ENCODE results near the gene PERM1. TPM values are rescaled to one million over a fixed set of nuclear protein-coding genes. Genes with fewer than 3 reads are reported as not detected.
A peak's percentile ranks its signal among the peaks of the same experiment; 100 is the strongest.

PERM1 gene
- total RNA-seq, 1 experiment from 2014 or later: 0.17 TPM

GRCh38 chr1:941015-941587 is 40.8 kb downstream of the PERM1 start:
- no peak for DNase-seq (ENCODE audit: low spot score)
- in situ Hi-C loops (cut with HindIII; ENCODE audit: low sequenced_read_pairs): no loop called here

- DNase-seq (ENCODE audit: low spot score): no peak
- in situ Hi-C loops (cut with HindIII; ENCODE audit: low sequenced_read_pairs): no loop called here
Measured at GRCh38 chr1:940107-941014, 41.5 kb downstream of the PERM1 start.

GRCh38 chr1:939511-940106 is 42.3 kb downstream of the PERM1 start:
- no peak for DNase-seq (ENCODE audit: low spot score)
- in situ Hi-C loops (cut with HindIII; ENCODE audit: low sequenced_read_pairs): no loop called here

GRCh38 chr1:938711-939489 is 43.0 kb downstream of the PERM1 start:
- no peak for DNase-seq (ENCODE audit: low spot score)

GRCh38 chr1:938088-938683 is 43.7 kb downstream of the PERM1 start:
- in situ Hi-C loops (cut with HindIII; ENCODE audit: low sequenced_read_pairs): no loop called here
- peak; percentile 57 for DNase-seq (ENCODE audit: low spot score)

More at GRCh38 chr1:938711-939489, 43.0 kb downstream of the PERM1 start:
- in situ Hi-C loops (cut with HindIII; ENCODE audit: low sequenced_read_pairs): no loop called here

GRCh38 chr1:937521-937920 is 44.4 kb downstream of the PERM1 start:
- in situ Hi-C loops (cut with HindIII; ENCODE audit: low sequenced_read_pairs): no loop called here
- no peak for DNase-seq (ENCODE audit: low spot score)

GRCh38 chr1:936348-937264 is 45.3 kb downstream of the PERM1 start:
- no peak for DNase-seq (ENCODE audit: low spot score)
- in situ Hi-C loops (cut with HindIII; ENCODE audit: low sequenced_read_pairs): no loop called here

- in situ Hi-C loops (cut with HindIII; ENCODE audit: low sequenced_read_pairs): no loop called here
- DNase-seq (ENCODE audit: low spot score): peak; percentile 65
Measured at GRCh38 chr1:935751-936231, 46.1 kb downstream of the PERM1 start.

- in situ Hi-C loops (cut with HindIII; ENCODE audit: low sequenced_read_pairs): no loop called here
- no peak for DNase-seq (ENCODE audit: low spot score)
Measured at GRCh38 chr1:934991-935750, 46.7 kb downstream of the PERM1 start.

- DNase-seq (ENCODE audit: low spot score): no peak
- in situ Hi-C loops (cut with HindIII; ENCODE audit: low sequenced_read_pairs): no loop called here
Measured at GRCh38 chr1:933603-933940, 48.3 kb downstream of the PERM1 start.

- in situ Hi-C loops (cut with HindIII; ENCODE audit: low sequenced_read_pairs): no loop called here
- no peak for DNase-seq (ENCODE audit: low spot score)
Measured at GRCh38 chr1:932776-933602, 48.9 kb downstream of the PERM1 start.

- in situ Hi-C loops (cut with HindIII; ENCODE audit: low sequenced_read_pairs): no loop called here
Measured at GRCh38 chr1:932173-932510, 49.8 kb downstream of the PERM1 start.

GRCh38 chr1:931380-932172 is 50.3 kb downstream of the PERM1 start:
- in situ Hi-C loops (cut with HindIII; ENCODE audit: low sequenced_read_pairs): no loop called here
- DNase-seq (ENCODE audit: low spot score): no peak

More at GRCh38 chr1:932173-932510, 49.8 kb downstream of the PERM1 start:
- no peak for DNase-seq (ENCODE audit: low spot score)

GRCh38 chr1:930633-931138 is 51.2 kb downstream of the PERM1 start:
- in situ Hi-C loops (cut with HindIII; ENCODE audit: low sequenced_read_pairs): no loop called here
- DNase-seq (ENCODE audit: low spot score): no peak

- in situ Hi-C loops (cut with HindIII; ENCODE audit: low sequenced_read_pairs): no loop called here
- no peak for DNase-seq (ENCODE audit: low spot score)
Measured at GRCh38 chr1:929712-930632, 51.9 kb downstream of the PERM1 start.

Measured in G401 (cell line).